Retinal pigment epithelial cell (primary cell): Measurements from ENCODE around the gene NTN4.
A peak's percentile ranks its signal among the peaks of the same experiment; 100 is the strongest.
"Not testable (repeated sequence)": the region's sequence is repeated elsewhere in the genome, so short reads cannot be mapped to it uniquely, and the experiment has no call there.

Experiments used
- DNase-seq: peaks from one replicate; pipeline ENCODE4 v3.0.0-alpha.2; 2010; ENCODE audit warnings: low read depth
- H3K4me3 ChIP-seq: 2 replicates; pipeline ENCODE4 v1.5.1; 2011; ENCODE audit warnings: mild to moderate bottlenecking, low read length, control low read depth, moderate library complexity
- CTCF ChIP-seq: conservative IDR thresholded peaks from 2 replicates; pipeline ENCODE4 v1.5.1; 2011; ENCODE audit warnings: low read depth, low read length, control low read depth, inconsistent platforms

NTN4 gene

GRCh38 chr12:95830335-95831089 lies 39.9 kb upstream of the NTN4 start:
- no peak for DNase-seq
- no peak overlapping the region for H3K4me3 ChIP-seq
- TF ChIP-seq CTCF = no peak

DNA sequence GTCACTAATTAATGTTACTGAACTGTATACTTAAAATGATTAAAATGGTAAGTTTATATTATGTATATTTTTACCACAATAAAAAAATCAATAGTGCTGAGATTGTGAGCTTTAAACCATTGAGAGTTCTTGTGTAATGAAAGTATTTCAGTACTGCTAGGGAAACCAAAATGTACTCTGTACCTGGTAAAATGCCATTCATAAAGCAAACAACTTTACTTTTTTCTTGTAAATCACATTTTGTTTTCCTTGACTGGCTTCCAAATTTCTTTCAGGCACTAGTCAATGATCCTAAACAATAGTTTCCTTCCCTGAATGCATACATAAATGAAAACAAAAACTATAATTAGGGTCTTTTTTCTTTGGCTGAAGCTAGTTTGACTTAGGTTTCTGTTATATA lies 38.8 kb upstream of the NTN4 start:
- no peak for TF ChIP-seq CTCF
- no peak for DNase-seq

GRCh38 chr12:95820096-95820703 lies 29.6 kb upstream of the NTN4 start:
- no peak overlapping the region for H3K4me3 ChIP-seq
- DNase-seq = no peak

More for the DNA sequence above, 38.8 kb upstream of the NTN4 start:
- H3K4me3 ChIP-seq = no peak overlapping the region

DNA sequence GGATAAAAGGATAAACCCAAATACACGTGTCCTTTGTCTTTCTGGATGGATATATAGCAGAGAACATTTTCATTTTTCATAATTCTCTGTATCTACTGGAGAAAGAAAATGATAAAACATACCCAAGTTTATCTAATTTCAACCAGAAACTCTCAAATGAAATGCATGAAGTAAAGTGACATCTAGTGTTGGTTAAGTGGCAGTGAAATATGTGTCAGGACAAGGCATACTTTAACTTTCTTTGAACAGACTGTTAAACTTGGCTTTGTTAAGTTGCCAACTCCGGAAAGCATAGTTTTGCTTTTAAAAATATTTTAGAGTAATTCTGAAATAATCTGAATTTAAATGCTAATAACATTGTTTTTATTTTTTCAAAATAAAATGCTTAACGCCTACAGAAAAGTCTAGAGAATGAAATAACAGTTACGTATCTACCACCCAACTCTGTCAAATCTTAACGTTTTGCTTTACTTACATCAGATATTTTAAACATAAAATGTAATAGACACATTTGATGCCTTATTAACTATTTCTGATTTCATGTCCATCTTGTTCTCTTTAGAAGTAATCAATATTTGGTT lies 25.2 kb upstream of the NTN4 start:
- peak; percentile 70 for TF ChIP-seq CTCF
- DNase-seq = no peak
- H3K4me3 ChIP-seq = no peak overlapping the region

More at GRCh38 chr12:95820096-95820703, 29.6 kb upstream of the NTN4 start:
- peak; percentile 71 for TF ChIP-seq CTCF

GRCh38 chr12:95812155-95812554 lies 21.6 kb upstream of the NTN4 start:
- not testable (repeated sequence) for DNase-seq, H3K4me3 ChIP-seq

DNA sequence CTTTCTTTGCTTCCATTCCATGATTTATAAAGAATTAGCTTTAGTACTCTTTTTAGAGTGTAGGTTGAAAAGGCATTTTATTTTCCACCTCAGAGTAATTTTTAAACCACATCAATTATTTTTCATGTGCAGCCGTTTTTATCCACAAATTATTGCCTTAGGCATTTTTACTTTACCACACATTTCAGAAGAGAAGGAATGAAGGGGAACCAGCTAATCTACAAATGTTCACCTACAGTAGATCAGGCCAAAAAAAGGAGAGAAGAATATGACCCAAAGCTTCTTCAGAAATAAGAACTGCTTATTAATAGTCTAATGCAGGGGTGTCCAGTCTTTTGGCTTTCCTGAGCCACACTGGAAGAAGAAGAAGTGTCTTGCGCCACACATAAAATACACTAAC lies 19.8 kb upstream of the NTN4 start:
- DNase-seq = no peak
- no peak overlapping the region for H3K4me3 ChIP-seq
- no peak for TF ChIP-seq CTCF

DNA sequence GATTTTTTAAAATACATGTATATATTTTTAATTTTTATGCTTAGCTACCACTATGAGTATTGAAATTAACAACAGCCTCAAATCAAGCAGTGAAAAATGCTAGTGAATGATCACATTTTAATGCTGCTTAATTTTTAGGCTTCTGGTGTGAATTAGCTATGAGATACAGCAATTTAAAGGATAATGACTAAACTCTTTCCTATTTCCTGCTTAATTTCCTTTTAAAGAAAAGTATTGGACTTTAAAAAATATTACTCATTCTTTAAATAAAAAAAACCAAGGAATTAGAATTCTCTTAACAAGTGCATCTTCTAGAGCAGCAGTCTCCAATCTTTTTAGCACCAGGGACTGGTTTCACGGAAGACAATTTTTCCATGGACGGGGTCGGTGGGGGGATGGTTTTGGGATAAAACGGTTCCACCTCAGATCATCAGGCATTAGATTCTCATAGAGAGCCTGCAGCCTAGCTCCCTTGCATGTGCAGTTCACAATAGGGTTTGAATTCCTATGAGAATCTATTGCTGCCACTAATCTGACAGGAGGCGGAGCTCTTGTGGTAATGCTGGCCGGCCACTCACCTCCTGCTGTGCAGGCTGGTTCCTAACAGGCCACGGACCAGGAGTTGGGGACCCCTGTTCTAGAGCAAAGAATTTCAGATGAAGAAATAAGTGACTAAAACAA lies 18.6 kb upstream of the NTN4 start:
- DNase-seq = no peak
- no peak for TF ChIP-seq CTCF
- no peak overlapping the region for H3K4me3 ChIP-seq
